Chondrocyte (in vitro differentiated cells): ENCODE data around the gene CAPG. TPM values are rescaled to one million over a fixed set of nuclear protein-coding genes. Genes with fewer than 3 reads are reported as not detected.
"Not testable (repeated sequence)": the region's sequence is repeated elsewhere in the genome, so short reads cannot be mapped to it uniquely, and the experiment has no call there.

Experiments used
- DNase-seq: peaks from one replicate; pipeline ENCODE4 v3.0.0; 2021; ENCODE audit warnings: mixed read lengths, low spot score
- H3K27ac Mint-ChIP-seq: one replicate; pipeline ENCODE4 v1.8.0; 2021; ENCODE audit warnings: mild to moderate bottlenecking, moderate library complexity, mixed read lengths; ENCODE audit not compliant: unreplicated experiment
- H3K27me3 Mint-ChIP-seq: 2 replicates; pipeline ENCODE4 v1.8.0; 2021; ENCODE audit warnings: low read depth, mixed read lengths
- H3K36me3 Mint-ChIP-seq: 2 replicates; pipeline ENCODE4 v1.8.0; 2021; ENCODE audit warnings: low read depth, mixed read lengths
- H3K4me1 Mint-ChIP-seq: 2 replicates; pipeline ENCODE4 v1.8.0; 2021; ENCODE audit warnings: low read depth, mild to moderate bottlenecking, mixed read lengths
- H3K4me3 Mint-ChIP-seq: one replicate; pipeline ENCODE4 v1.8.0; 2021; ENCODE audit warnings: mild to moderate bottlenecking, moderate library complexity, mixed read lengths; ENCODE audit not compliant: unreplicated experiment
- H3K9me3 Mint-ChIP-seq: 2 replicates; pipeline ENCODE4 v1.8.0; 2021; ENCODE audit warnings: low read depth, mixed read lengths
- CTCF ChIP-seq: fragments of 200-600 bp; sonication (generic); IDR thresholded peaks from 2 replicates; pipeline ENCODE4 v1.5.0; 2021; ENCODE audit warnings: antibody characterized with exemption, mild to moderate bottlenecking, moderate library complexity
- total RNA-seq: library from RNA; stranded (reverse); gene quantifications from 3 replicates; pipeline ENCODE4 v1.2.1, GENCODE V29; 2021

Gene CAPG
- total RNA-seq, 1 donor from 2014 or later, result 76.5 TPM

GRCh38 chr2:85444629-85445172 lies 34.5 kb upstream of the CAPG start:
- DNase-seq, result no peak
- peak overlapping the region; percentile 94 for H3K27ac Mint-ChIP-seq
- TF ChIP-seq CTCF, result no peak
- no peaks in the 10 kb centered on the region for H3K27me3 Mint-ChIP-seq
- no peaks in the 10 kb centered on the region for H3K36me3 Mint-ChIP-seq
- H3K9me3 Mint-ChIP-seq, result no peaks in the 10 kb centered on the region
- peaks cover 38% of the 10 kb centered on the region for H3K4me1 Mint-ChIP-seq
- no peak overlapping the region for H3K4me3 Mint-ChIP-seq

- Mint-ChIP-seq H3K27me3 (no peaks in the 10 kb centered on the region), H3K9me3 (no peaks in the 10 kb centered on the region), H3K4me3 (no peak overlapping the region), H3K27ac (no peak overlapping the region), H3K36me3 (no peaks in the 10 kb centered on the region), H3K4me1 (peaks cover 38% of the 10 kb centered on the region)
- no peak for DNase-seq
- no peak for TF ChIP-seq CTCF
These were observed 31.7 kb upstream of the CAPG start for GRCh38 chr2:85441864-85442263.

GRCh38 chr2:85440729-85441128 lies 30.6 kb upstream of the CAPG start:
- no peak for DNase-seq
- Mint-ChIP-seq H3K36me3 (no peaks in the 10 kb centered on the region), H3K9me3 (no peaks in the 10 kb centered on the region), H3K27me3 (no peaks in the 10 kb centered on the region), H3K27ac (no peak overlapping the region), H3K4me1 (peaks cover 31% of the 10 kb centered on the region), H3K4me3 (no peak overlapping the region)
- TF ChIP-seq CTCF, result no peak

GRCh38 chr2:85439986-85440385 lies 29.8 kb upstream of the CAPG start:
- no peak for DNase-seq
- Mint-ChIP-seq H3K9me3 (no peaks in the 10 kb centered on the region), H3K4me3 (no peak overlapping the region), H3K27me3 (no peaks in the 10 kb centered on the region), H3K36me3 (no peaks in the 10 kb centered on the region), H3K4me1 (peaks cover 28% of the 10 kb centered on the region), H3K27ac (no peak overlapping the region)
- no peak for TF ChIP-seq CTCF

- not testable (repeated sequence) for H3K4me3 Mint-ChIP-seq, H3K9me3 Mint-ChIP-seq, DNase-seq, H3K27me3 Mint-ChIP-seq, H3K27ac Mint-ChIP-seq, H3K36me3 Mint-ChIP-seq
- peaks cover 24% of the 10 kb centered on the region for H3K4me1 Mint-ChIP-seq
These were observed 29.4 kb upstream of the CAPG start for GRCh38 chr2:85439569-85439968.

- no peak for TF ChIP-seq CTCF
- Mint-ChIP-seq H3K4me1 (peaks cover 23% of the 10 kb centered on the region), H3K9me3 (no peaks in the 10 kb centered on the region), H3K27me3 (no peaks in the 10 kb centered on the region), H3K4me3 (no peak overlapping the region), H3K36me3 (no peaks in the 10 kb centered on the region), H3K27ac (peak overlapping the region; percentile 95)
- no peak for DNase-seq
These were observed 28.9 kb upstream of the CAPG start for GRCh38 chr2:85439025-85439472.
